ENCODE results near the gene FAM162A.
"Not testable (repeated sequence)": the region's sequence is repeated elsewhere in the genome, so short reads cannot be mapped to it uniquely, and the experiment has no call there.

FAM162A gene

DNA sequence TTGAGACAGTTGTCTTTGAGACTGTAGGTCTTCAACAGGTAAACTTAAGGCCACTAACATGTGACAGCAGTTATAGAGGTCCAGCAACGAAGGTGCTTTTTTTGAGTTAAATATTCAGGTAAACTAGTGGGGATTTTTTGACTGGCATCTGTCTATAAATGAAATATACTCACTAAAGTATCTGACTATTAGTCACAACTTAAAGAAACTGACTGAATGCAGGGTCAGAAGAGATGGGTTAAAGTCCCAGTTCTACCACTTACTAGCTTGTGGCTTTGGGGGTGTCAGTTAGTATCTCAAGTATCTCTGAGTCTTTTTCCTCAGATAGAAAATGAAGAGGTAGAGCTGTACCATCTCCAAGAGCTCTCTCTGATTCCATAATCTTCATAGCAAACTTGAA, 18.9 kb upstream of the FAM162A start:
- Mint-ChIP-seq H3K27ac (peak overlapping the region; percentile 85), H3K36me3 (ENCODE audit: low read depth) (peaks cover 91% of the 10 kb centered on the region), H3K9me3 (no peaks in the 10 kb centered on the region), H3K4me3 (peak overlapping the region; percentile 6), H3K4me1 (ENCODE audit: low read depth) (peaks cover 27% of the 10 kb centered on the region), H3K27me3 (no peaks in the 10 kb centered on the region)
- DNase-seq, result no peak

DNA sequence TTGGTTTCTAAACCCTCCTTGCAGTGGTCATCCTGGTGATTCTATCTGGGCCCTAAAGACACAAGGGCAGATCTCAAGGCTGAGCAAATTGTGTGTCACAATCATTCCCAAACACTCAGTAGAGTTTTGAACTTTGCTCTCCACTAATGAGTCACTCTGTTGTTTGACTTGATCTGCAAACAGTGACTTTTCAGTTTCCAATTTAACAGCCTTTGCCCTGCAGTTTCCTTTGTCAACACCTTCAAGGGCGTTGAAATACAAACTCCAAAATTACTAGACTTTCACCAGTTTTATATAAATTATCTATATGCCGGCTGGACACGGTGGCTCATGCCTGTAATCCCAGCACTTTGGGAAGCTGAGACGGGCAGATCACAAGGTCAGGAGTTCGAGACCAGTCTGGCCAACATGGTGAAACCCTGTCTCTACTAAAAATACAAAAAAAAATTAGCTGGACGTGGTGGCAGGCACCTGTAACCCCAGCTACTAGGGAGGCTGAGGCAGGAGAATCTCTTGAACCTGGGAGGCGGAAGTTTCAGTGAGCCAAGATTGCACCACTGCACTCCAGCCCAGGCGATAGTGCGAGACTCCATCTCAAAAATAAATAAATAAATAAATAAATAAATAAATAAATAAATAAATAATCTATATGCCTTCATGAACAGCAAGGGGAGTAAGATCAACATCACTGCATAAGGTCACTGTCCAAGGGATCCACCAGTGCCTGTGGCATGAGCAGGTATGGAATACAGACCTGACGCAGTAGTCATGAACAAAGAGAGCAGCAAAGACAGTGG, 18.2 kb upstream of the FAM162A start:
- H3K27ac Mint-ChIP-seq, result peak overlapping the region; percentile 85
- H3K4me3 Mint-ChIP-seq, result peak overlapping the region; percentile 6
- H3K4me1 Mint-ChIP-seq (ENCODE audit: low read depth), result peaks cover 27% of the 10 kb centered on the region
- not testable (repeated sequence) for H3K27me3 Mint-ChIP-seq, H3K9me3 Mint-ChIP-seq, DNase-seq
- peaks cover 95% of the 10 kb centered on the region for H3K36me3 Mint-ChIP-seq (ENCODE audit: low read depth)

DNA sequence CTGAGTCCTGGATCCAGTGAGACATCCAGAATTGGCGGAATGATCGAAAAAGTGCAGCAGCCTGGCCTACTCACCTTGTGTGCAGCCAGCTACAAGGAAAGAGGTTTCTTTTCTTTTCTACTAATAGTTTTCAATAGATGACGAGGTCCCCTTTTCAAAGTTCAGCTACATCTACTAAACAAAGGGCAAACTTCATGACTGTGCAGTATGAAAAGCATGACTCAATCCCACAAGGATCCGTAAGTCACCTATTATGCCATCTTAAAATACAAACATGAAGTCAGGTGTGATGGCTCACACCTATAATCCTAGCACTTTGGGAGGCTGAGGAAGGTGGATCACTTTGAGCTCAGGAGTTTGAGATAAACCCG, 17.6 kb upstream of the FAM162A start:
- H3K9me3 Mint-ChIP-seq, result no peaks in the 10 kb centered on the region
- H3K27me3 Mint-ChIP-seq, result no peaks in the 10 kb centered on the region
- H3K36me3 Mint-ChIP-seq (ENCODE audit: low read depth), result peaks cover 98% of the 10 kb centered on the region
- no peak for DNase-seq
- no peak overlapping the region for H3K4me3 Mint-ChIP-seq
- peak overlapping the region; percentile 67 for H3K27ac Mint-ChIP-seq
- peaks cover 27% of the 10 kb centered on the region for H3K4me1 Mint-ChIP-seq (ENCODE audit: low read depth)

DNA sequence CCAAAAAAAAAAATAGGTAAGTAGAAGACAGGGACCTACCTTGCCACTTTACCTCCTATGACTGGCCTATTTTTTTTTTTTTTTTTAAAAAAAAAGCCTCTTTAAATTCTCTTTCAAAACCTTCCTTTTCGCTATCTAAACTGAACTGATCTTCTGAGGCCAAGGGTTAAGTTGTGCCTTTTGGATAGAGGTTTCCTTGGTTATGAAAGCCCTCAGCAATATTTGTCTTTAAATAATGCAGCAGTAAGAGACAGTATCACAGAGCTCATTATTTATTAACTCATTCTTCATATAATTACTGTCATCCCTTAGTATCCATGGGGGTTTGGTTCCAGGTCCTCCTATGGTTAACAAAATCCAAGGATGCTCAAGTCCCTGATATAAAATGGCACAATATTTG, 9.9 kb upstream of the FAM162A start:
- Mint-ChIP-seq H3K36me3 (ENCODE audit: low read depth) (peaks cover 86% of the 10 kb centered on the region), H3K27ac (no peak overlapping the region), H3K9me3 (no peaks in the 10 kb centered on the region), H3K4me1 (ENCODE audit: low read depth) (peaks cover 21% of the 10 kb centered on the region), H3K27me3 (no peaks in the 10 kb centered on the region), H3K4me3 (no peak overlapping the region)
- DNase-seq, result no peak

DNA sequence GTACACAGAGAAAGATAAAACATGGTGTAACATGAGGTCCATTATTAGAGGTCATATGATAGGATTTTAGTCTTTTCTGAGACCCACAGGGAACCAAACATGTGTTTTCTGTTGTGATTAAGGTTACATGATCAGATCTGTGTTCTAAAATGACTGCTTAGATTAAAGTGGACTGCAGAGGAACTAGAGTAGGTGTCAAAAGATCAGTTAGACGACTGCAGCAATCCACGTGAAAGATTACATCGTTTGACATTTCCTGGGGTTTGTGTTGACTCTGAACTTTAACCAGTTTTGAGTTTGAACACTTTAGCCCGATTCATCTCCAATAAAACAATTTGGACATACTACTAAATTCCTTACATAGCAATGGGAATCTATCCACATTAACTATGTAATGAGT, 6.0 kb upstream of the FAM162A start:
- no peaks in the 10 kb centered on the region for H3K27me3 Mint-ChIP-seq
- no peak for DNase-seq
- H3K36me3 Mint-ChIP-seq (ENCODE audit: low read depth), result peaks cover 78% of the 10 kb centered on the region
- H3K27ac Mint-ChIP-seq, result peak overlapping the region; percentile 78
- peaks cover 49% of the 10 kb centered on the region for H3K4me1 Mint-ChIP-seq (ENCODE audit: low read depth)
- no peaks in the 10 kb centered on the region for H3K9me3 Mint-ChIP-seq
- no peak overlapping the region for H3K4me3 Mint-ChIP-seq

DNA sequence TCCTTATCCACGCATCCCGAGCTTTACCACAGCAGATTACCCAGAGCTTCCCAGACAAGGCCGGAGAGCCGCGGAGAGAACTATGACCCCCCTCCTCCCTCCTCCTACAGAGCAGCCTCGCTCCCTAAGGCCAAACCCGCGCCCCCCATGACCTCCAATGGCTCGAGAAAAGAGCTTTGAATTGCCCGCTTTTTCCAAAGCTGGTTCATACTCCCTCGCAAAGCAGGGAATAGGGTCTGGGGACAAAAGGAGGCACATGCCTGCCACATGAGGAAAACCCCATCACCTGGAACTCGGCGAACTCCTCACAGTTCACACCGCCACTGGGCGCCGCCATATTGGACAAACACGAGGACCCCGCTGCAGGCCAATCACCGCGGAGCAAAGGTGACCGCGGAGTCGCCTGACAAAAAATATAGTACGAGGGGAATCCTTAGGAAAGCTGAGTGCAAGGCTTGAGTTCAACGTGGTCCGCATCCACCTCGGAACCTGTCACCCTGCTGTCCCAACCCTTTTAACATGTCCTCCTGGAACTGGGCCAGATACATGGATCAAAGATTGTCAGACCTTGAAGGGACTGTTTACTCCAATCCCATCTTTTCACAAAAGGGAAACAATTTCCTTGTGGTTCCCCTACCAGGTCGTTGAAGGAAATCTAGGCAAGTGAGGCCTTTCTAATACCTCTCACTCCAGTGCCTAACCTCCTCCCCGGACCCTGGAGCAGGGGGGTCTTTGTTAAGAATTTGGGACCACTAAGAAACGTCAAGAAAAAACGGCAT, 905 bp upstream of the FAM162A start, which contains the start of gene MIX23:
TSS of gene MIX23 (minus strand) at position 344 of the 779 bp plus-strand sequence. CDS start at position 337, 7 bp downstream.
- Mint-ChIP-seq H3K36me3 (ENCODE audit: low read depth) (peaks cover 72% of the 10 kb centered on the region), H3K9me3 (no peaks in the 10 kb centered on the region), H3K4me1 (ENCODE audit: low read depth) (peaks cover 70% of the 10 kb centered on the region), H3K27me3 (no peaks in the 10 kb centered on the region), H3K4me3 (peak within 1 kb of the TSS; percentile 96), H3K27ac (peak within 1 kb of the TSS; percentile 98)
- DNase-seq, result peak; percentile 89

DNA sequence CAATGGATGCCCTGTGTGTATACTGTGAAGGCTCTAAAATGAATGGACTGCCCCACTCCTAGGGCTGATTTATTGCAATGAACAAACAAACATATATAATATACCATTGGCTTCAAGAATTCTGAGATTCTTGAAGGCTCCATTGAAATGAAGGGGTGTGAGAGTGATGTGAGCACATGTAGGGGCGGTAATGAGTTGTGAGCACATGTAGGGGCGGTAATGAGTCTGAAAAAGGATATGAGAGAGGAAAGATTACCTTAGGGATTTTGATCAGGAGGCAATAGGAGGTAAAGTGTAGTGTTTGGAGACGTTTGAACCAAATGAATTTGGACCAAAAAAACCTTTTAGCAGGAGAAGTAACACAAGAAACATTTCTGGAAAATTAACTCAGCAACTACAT, 3.7 kb downstream of the FAM162A start:
- no peaks in the 10 kb centered on the region for H3K27me3 Mint-ChIP-seq
- peaks cover 41% of the 10 kb centered on the region for H3K4me1 Mint-ChIP-seq (ENCODE audit: low read depth)
- H3K4me3 Mint-ChIP-seq, result no peak overlapping the region
- peaks cover 45% of the 10 kb centered on the region for H3K36me3 Mint-ChIP-seq (ENCODE audit: low read depth)
- no peak for DNase-seq
- H3K27ac Mint-ChIP-seq, result no peak overlapping the region
- no peaks in the 10 kb centered on the region for H3K9me3 Mint-ChIP-seq

DNA sequence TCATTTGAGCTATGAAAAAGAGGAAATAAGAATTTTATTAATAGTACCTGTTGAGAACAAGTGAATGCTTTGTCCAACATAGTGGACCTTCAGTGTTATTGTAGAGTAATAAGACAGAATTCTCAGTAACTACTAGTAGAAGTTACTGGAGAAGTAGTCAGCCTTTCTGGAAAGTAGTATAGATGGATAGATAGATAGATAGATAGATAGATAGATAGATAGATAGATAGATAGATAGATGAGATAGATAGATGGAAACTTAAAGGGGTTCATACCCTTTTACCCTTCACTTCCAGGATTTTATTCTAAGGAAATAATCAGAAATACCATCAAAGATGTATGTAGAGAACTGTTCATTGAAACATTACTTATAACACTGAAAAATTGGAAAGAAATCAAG, 5.2 kb downstream of the FAM162A start:
- Mint-ChIP-seq H3K4me1 (ENCODE audit: low read depth) (peaks cover 42% of the 10 kb centered on the region), H3K4me3 (no peak overlapping the region), H3K27ac (no peak overlapping the region), H3K36me3 (ENCODE audit: low read depth) (peaks cover 45% of the 10 kb centered on the region), H3K9me3 (no peaks in the 10 kb centered on the region), H3K27me3 (no peaks in the 10 kb centered on the region)
- DNase-seq, result no peak

DNA sequence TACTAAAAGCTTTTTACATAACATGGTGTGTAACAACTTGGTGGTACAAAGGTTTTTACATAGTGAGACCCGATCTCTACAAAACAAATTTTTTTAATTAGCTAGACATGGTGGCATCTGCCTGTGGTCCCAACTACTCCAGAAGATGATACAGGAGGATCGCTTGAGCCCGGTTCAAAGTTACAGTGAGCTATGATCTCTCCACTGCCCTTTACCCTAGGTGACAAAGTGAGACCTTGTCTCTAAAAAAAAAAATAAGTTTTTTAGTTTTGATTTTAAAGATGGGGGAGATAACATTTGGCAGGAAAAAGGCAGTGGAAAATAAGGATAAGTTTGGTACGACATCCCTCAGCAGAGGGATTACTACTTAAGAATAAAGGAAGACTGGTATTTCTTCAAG, 5.9 kb downstream of the FAM162A start:
- H3K27me3 Mint-ChIP-seq, result no peaks in the 10 kb centered on the region
- no peak for DNase-seq

DNA sequence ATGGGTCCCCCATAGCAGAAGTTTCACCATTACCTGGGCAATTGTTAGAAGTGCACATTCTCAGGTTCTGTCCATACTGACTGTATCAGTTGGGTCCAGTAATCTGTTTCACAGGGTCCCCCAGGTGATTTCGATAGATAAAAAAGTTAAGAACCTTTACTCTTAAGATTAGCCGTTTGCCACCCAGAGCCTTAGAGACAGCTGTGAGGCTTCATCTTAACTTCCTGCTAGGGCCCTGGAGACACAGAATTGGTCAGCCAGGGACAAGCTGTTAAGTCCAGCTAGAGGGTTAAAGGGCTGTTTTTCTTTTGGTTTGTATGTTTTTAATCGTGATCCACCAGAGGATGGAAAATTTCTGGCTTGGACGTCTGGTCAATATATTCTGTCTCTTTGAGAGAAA, 6.7 kb downstream of the FAM162A start:
- no peaks in the 10 kb centered on the region for H3K27me3 Mint-ChIP-seq
- DNase-seq, result no peak

More for the DNA sequence above, 5.9 kb downstream of the FAM162A start:
- Mint-ChIP-seq H3K27ac (peak overlapping the region; percentile 35), H3K4me3 (no peak overlapping the region), H3K4me1 (ENCODE audit: low read depth) (peaks cover 39% of the 10 kb centered on the region), H3K36me3 (ENCODE audit: low read depth) (peaks cover 46% of the 10 kb centered on the region), H3K9me3 (no peaks in the 10 kb centered on the region)

DNA sequence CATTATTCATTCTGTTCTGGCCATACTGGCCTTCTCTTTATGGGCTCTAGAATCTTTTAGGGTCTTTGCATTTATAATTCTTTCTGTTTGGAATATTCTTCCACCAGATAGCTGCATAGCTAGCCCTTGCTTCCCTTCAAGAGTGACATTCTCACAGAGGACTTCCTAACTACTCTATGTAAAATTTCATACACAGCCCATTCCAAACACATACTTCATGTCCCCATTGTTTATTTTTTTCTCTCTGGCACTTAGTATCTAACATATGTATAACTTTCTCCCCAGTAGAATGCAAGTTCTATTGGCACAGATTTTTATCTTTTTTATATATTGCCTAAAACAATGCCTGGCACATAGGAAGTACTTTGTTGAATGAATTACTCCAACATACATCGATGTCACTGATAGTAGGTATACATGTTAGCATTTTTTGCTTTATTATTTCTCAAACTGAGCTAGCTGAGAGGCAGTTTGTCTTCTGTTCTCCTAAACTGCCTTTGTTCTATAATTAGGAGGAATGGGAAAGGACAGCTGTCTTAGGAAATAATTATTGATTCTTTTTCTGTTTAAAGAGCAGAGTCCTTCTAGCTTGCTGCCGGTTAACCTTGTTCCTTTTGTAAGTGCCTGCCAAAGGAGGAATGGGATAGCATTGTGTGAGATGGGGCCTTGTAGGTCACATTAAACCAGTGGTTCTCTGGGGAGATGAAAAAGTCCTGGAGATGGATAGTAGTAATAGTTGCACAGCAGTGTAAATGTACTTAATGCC, 7.9 kb downstream of the FAM162A start:
- Mint-ChIP-seq H3K27me3 (no peaks in the 10 kb centered on the region), H3K36me3 (ENCODE audit: low read depth) (peaks cover 41% of the 10 kb centered on the region), H3K4me1 (ENCODE audit: low read depth) (peaks cover 43% of the 10 kb centered on the region), H3K27ac (no peak overlapping the region), H3K9me3 (no peaks in the 10 kb centered on the region), H3K4me3 (no peak overlapping the region)
- no peak for DNase-seq

More for the DNA sequence above, 6.7 kb downstream of the FAM162A start:
- no peak overlapping the region for H3K4me3 Mint-ChIP-seq
- H3K4me1 Mint-ChIP-seq (ENCODE audit: low read depth), result peaks cover 42% of the 10 kb centered on the region
- H3K36me3 Mint-ChIP-seq (ENCODE audit: low read depth), result peaks cover 48% of the 10 kb centered on the region
- H3K9me3 Mint-ChIP-seq, result no peaks in the 10 kb centered on the region
- H3K27ac Mint-ChIP-seq, result no peak overlapping the region

DNA sequence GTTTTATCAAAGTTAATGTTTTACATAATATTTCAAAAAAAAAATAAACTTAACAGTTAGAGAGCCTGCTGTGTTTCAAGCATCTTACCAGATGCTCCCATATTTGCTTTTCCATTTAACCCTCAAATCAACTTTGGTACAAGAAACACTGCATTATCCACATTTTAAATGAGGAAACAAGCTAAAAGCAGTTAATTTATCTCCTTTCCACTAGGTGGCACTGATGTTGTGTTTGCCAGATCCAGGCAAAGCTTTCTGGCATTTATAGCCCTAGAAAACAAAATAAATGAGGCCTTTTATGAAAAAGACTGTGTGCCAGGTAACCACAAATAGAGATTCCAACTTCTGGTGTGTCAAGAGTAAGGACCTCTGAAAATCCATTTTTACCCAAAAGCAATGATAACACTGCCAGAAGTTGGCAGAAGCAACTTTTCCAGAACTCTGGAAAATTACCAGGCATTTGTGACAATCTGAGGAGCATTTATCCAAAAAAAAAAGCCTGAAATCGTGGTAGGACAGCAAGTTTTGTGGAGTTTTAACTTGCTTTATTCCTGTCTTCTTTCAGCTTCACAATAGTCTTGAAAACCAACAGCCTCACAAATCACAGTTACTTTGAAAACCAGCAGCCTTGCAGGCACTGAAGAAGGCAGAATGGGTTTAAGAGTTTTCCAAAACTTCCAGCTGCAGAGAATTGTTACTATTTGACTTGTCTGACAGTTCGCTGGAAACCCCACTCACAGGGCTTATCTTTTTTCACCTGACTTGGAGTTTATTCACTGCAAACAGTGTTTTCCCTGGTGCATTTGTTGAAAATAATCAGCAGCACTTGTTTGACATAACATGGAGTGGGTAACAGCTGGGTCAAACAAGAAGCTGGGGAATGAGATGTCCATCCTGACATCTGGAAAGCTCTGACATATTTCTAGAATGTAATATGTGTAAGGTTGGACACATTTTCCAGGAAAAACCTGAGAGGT, 9.2 kb downstream of the FAM162A start:
- no peaks in the 10 kb centered on the region for H3K27me3 Mint-ChIP-seq
- DNase-seq, result no peak
- no peak overlapping the region for H3K27ac Mint-ChIP-seq
- peaks cover 38% of the 10 kb centered on the region for H3K36me3 Mint-ChIP-seq (ENCODE audit: low read depth)
- peaks cover 41% of the 10 kb centered on the region for H3K4me1 Mint-ChIP-seq (ENCODE audit: low read depth)
- no peaks in the 10 kb centered on the region for H3K9me3 Mint-ChIP-seq
- H3K4me3 Mint-ChIP-seq, result no peak overlapping the region

DNA sequence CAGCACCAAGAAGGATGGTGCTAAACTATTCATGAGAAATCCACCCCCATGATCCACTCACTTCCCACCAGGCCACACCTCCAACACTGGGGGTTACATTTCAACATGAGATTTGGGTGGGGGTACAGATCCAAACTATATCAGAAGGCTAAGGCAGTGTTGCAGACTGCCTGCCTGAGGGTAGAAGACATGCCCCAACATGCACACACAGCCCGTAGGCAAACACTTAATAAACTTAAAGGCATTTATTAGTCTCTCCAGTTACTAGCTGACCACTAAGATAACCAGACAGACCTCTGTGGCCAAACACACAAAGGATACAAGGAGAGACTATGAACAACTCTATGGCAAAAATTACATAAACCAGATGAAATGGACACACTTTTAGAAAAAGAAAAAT, 10.2 kb downstream of the FAM162A start:
- Mint-ChIP-seq H3K4me3 (no peak overlapping the region), H3K9me3 (no peaks in the 10 kb centered on the region), H3K36me3 (ENCODE audit: low read depth) (peaks cover 36% of the 10 kb centered on the region), H3K27me3 (no peaks in the 10 kb centered on the region), H3K4me1 (ENCODE audit: low read depth) (peaks cover 37% of the 10 kb centered on the region), H3K27ac (peak overlapping the region; percentile 7)
- no peak for DNase-seq

Data from activated T-cell treated with anti-CD3 and anti-CD28 coated beads, Interleukin-2, amount 50 U/mL, for 24 hours (primary cell).